GM04503 (cell line): ENCODE results near the gene SLC38A10.

Experiments used
- DNase-seq: peaks from one replicate; pipeline ENCODE4 v3.0.0-alpha.2; 2012; ENCODE audit warnings: low read depth

The SLC38A10 gene

DNA sequence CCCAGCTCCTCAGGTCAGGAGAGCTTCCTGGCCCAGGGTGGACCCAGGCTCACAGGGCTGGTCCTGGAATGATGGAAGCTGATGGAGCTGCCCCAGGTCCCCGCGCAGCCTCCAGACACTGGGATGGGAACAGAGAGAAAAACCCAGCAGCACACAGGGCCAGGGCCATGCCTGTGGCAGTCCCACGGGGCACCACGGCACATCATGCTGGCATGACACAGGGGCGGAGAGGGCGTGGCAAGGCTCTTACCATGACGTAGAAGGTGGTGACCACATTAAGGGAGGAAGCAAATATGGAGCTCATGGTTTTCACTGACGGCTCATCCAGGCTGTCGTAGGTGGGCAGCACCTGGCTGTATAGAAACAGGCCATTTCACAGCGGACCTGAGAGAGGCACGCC, 18.3 kb downstream of the SLC38A10 start:
- no peak for DNase-seq

DNA sequence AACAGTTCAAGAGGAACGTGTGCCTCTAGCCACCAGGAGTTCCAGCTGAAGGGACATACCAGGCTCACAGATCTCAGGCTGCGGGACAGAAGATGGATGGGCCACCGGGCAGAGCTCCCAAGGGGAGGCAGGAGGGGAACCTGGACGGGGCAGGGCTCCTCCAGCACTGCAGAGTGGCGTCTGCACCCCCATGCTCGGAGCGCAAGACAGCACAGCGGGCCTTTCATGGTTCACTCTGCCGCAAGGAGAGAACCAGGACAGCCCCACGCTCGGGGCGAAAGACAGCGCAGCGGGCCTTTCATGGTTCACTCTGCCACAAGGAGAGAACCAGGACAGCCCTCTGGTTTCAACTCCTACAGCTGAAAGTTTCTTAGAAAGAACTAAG, 20.6 kb downstream of the SLC38A10 start:
- no peak for DNase-seq

- no peak for DNase-seq
Measured at GRCh38 chr17:81273698-81274470, 21.2 kb downstream of the SLC38A10 start.

GRCh38 chr17:81272616-81273015, 22.5 kb downstream of the SLC38A10 start:
- no peak for DNase-seq

DNA sequence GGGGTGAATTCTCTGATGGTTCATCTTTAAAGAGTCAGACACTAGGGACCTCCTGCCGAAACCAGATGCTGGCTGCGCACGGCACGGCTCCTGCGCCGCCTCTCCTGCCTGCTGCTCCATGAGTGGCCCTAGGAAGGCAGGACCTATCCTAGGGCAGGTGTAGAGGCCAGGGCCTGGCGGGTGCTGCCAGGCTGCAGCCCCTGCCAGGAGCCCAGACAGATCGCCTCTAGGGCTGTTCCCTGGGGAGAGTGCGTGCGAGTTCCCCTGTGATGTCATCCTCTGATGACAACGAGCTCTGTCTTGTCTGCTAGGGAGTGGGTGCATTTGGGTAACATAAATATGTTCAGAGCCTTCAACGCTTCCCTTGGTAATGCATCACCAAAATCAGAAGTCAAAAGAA, 23.9 kb downstream of the SLC38A10 start:
- DNase-seq = no peak

GRCh38 chr17:81270279-81270678, 24.8 kb downstream of the SLC38A10 start:
- no peak for DNase-seq

DNA sequence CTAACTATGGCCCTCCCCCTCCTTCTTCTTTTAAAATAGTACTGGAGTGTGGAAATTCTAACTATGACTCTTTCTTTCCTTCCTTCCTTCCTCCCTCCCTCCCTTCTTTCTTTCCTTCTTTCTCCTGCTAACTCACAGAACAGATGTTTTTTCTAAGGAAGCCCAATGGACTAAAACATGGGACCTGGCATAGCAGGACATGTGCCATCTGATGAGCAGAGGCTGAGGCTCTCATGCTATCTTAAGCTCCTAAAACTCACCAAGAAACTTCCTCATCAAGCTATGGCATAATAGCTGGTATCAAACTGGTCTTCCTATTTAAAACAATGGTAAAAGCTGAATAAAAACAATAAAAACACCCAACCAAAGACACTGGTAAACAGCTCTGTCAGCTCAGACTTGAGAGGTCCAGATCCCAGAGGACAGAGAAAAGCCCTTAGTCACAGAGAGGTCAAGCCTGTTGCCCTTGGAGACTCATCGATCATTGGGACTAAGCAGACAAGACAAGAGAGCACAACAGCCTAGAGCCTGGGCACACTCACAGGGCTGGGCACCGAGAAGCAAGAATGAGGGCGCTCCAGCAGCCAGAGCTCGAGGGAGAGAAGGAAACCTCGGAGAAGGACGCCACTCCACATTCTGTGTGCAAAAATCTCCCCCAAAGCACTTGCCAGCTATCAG, 27.6 kb downstream of the SLC38A10 start:
- DNase-seq = no peak

DNA sequence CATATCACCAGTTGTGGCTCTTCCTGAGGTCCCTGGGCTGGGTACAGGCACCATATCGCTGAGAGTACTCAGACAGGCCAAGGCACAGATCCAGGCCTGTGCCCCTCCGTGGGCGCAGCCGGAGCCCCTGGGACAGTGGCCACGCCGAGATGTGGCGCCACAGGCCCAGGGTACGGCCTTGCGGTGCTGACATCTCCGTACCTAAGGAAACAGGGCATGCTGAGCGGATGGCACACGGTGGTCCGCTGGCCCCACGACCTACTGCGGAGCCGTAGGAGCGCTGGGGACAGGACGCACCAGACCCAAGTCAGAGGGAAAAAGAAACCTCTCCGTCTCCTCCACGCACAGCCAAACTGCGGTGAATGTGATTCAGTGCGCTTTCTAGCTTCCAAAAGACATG, 29.5 kb downstream of the SLC38A10 start:
- DNase-seq = no peak

GRCh38 chr17:81264640-81265039, 30.5 kb downstream of the SLC38A10 start:
- no peak for DNase-seq

DNA sequence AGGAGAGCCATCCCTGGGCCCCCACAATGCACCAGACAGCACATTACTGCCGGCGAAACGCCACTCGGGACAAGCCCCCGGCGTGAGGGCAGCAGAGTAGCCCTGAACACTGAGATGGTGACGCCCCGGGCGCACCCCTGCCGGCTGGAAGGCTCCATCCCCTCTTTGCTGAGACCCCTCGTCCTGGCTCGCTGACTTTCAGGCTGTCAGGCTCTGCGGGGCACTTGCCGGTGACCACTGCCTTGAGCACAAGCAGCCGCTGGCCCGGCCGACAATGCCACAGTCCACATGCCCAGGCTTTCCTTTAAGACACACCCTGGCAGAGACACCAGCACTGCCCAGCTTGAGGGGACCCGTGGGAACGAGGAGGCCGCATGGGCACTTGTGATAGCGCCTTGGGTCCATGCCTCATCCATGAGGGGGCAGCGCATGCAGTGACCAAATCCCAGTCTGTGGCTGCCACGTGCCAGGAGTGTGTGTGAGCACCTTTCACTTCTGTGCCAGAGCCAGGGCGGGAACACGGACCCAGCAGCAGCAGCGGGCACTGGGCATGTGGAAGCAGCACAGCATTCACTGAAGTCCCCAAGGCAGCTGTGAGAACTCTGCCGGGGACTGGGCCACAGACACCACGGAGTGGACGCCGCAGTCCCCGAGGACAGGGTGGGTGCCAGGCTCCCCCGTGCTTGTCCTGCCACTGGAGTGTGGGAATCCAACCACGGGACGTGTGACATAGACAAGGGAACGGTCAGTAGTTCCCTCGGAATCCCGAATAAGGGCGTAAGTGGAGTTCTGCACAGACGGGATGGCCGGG, 31.5 kb downstream of the SLC38A10 start:
- DNase-seq = no peak

DNA sequence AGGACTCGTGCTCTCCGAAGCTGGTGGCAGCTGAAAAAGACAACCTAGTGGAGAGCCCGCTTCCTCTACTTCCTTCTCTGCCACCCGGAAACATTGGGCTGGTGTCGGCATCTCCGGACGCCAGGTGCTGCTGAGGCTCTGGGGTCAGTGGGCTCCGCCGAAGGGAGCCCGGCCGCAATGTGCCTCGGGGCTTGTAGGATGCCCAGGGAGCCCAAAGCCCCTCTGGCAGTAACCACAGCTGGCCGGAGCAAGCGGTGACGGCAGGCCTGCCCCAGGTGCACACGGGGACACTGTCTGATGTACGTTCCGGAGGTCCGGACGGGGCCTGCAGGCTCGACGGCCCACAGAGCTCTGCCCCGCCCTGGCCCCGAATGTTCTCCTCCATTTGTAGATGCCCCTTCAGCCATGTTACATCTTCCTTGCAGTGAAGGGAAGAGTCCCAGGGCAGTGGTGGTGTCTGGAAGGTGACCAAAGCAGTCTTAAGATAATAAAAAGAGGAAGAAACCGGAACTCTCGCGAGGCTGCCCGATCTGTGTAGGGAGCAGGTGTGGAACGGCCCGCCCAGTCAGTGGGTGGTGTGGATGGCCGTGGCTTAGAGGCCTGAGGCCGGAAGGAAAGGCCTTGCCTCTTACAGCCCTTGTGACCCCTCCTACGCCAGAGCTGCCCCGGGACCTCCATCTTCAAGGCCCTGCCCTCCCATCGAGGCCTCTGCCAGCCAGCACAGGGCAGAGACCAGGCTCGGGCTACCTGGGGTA, 33.3 kb downstream of the SLC38A10 start:
- no peak for DNase-seq

GRCh38 chr17:81261096-81261495, 34.0 kb downstream of the SLC38A10 start:
- no peak for DNase-seq

DNA sequence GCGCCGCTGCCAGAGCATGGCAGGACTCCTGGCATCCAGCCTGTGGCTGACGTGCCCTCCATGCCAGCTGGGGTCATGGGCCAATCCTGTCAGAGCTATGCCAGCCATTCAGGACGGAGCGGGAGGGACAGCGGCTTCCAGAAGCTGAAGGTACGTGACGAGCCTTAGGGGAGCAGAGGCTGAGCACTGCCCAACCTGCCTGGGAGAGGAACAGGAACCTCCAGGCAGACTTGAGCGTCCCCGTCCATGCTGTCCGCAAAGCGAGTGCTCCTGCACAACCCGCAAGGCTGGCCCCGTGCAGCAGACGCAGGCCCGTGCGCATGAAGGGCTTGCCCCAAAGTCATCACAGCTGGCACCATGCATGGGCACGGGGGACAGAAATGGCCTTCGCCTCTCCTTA, 34.5 kb downstream of the SLC38A10 start:
- DNase-seq = no peak

DNA sequence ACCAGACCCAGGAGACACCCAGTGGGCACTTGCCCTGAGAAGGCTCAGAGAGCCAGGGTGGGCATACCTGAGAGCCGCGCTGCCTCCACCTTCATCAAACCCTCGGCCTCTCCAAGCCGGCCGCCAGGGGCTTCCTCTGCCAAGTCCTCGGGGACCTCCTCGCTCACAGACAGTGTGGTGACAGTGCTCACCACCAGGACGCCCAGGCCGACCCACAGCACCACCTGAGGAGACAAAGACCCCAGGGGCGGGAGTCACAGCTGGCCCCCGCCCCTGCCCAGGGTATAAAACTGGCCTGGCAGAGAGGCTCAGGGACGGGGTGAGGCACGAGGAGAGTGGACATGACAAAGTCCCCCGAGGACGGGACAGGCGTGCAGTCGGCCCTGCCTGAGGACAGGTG, 34.9 kb downstream of the SLC38A10 start:
- no peak for DNase-seq

DNA sequence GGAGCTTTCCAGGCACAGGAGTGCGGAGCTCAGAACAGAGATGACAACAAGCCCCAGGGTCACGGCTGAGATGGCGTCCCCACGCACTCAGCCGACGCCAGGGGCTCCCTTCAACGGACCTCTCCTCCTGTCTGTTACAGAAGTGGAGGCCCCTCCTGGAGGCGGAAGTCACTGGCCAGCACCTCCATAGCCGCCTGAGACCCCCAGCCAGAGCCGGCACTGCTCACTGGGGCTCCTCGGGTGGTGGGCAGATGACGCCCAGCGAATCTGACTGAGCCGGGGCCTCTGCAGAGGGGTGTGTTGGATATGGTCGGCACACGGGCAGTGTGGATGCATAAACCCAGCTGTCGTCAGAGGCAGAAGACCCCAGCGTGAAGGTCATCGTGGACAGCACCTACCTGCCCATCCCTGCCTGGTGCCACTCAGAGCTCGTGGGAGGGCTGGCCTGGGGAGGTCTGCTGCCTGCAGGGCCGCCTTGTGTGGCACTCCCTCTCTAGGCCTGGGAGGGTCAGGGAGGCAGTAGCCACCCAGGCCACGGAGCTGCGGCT, 36.0 kb downstream of the SLC38A10 start:
- no peak for DNase-seq

GRCh38 chr17:81258292-81258691, 36.8 kb downstream of the SLC38A10 start:
- DNase-seq = no peak

- no peak for DNase-seq
Measured at GRCh38 chr17:81257533-81257932, 37.6 kb downstream of the SLC38A10 start.

DNA sequence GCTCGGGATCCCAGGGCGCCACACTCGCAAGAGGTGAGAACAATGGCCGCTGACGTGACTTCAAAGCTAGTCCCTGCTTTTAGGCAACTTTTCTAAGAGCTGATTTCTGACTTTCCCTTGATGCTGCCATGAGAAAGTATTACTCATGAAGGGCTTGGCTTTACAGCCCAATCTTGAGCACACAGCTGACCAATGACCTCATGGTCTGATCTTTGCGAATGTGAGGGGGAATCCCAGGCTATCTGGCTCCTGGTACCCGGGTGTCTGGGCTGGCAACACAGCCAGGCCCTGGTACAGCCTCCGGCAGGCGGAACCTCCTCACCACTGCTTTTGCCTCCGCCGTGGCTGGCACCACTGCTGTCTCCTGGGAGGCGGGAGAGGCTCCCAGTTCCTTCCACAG, 38.5 kb downstream of the SLC38A10 start:
- DNase-seq = no peak

DNA sequence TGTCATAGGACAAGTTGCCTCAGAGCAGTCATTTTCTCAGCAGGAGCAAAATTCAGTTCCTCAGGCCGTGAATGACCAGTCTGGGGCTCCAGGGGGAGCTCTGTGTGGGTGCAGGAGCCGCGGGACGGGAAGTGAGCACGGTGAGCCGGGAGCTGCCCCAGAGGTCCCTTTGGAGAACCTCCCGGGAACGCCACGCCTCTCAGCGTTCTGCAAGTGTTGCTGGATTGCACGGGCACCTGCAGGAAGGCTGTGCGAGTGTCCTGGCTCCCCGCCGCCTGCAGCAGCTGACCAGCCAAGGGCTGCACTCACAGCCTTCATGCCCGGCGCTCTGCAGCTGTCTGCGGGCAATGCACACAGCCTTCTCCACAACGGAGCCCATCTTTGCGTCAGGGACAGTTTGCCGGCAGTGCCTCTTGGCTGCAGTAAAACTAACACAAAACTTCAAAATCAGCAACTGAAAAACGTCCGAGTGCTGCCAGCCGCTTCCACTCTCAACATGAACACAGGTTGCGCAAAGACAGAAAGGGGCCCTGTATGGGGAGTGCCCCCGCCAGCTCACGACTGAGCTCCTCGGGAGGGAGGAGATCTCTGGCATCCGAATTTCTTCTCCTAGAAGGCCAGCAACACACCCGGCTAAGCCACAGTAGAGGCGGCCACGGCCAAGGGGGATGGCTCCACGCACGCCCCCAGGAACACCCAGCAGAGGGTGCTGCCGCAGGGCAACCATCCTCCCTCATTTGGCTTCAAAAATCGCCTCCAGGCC, 40.0 kb downstream of the SLC38A10 start:
- no peak for DNase-seq

- DNase-seq = no peak
Measured at GRCh38 chr17:81253358-81254131, 41.6 kb downstream of the SLC38A10 start.

DNA sequence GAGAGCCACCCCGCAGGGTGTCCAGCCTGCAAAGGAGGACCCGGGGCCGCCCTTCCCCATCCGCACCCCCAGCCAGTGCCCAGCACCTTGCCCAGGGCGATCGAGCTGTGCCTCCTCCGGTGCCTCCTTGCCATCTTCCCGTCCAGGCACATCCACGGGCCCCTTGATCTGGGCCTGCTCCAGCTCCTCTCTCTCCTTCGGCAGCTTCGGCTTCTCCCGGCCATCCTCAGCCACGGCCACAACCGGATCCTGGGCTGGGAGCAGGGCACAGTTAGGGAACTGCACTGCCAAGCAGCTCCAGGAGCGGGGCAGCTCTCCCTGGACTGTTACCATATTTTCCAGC, 42.1 kb downstream of the SLC38A10 start:
- DNase-seq = no peak
